ENCODE data around the gene CAPSL. TPM values are rescaled to one million over a fixed set of nuclear protein-coding genes. Genes with fewer than 3 reads are reported as not detected.
"Not testable (repeated sequence)": the region's sequence is repeated elsewhere in the genome, so short reads cannot be mapped to it uniquely, and the experiment has no call there.

Gene CAPSL
- total and polyA plus RNA-seq, 11 donors, result not detected

- no peak overlapping the region for H3K4me3 ChIP-seq
- intact Hi-C loops (cut with DNase I), result no loop called here
- no peaks in the 10 kb centered on the region for H3K9me3 ChIP-seq
- no peaks in the 10 kb centered on the region for H3K27me3 ChIP-seq
- WGBS, 4 donors, result 68 to 81% (median 72%) methylated on average over 7 of the region's 7 CpGs
- TF ChIP-seq, protein P1, sequence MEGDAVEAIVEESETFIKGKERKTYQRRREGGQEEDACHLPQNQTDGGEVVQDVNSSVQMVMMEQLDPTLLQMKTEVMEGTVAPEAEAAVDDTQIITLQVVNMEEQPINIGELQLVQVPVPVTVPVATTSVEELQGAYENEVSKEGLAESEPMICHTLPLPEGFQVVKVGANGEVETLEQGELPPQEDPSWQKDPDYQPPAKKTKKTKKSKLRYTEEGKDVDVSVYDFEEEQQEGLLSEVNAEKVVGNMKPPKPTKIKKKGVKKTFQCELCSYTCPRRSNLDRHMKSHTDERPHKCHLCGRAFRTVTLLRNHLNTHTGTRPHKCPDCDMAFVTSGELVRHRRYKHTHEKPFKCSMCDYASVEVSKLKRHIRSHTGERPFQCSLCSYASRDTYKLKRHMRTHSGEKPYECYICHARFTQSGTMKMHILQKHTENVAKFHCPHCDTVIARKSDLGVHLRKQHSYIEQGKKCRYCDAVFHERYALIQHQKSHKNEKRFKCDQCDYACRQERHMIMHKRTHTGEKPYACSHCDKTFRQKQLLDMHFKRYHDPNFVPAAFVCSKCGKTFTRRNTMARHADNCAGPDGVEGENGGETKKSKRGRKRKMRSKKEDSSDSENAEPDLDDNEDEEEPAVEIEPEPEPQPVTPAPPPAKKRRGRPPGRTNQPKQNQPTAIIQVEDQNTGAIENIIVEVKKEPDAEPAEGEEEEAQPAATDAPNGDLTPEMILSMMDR (IDR thresholded peaks at IDR 0.05), result no peak
- TF ChIP-seq POLR2A (IDR thresholded peaks at IDR 0.05), result no peak
- H3K4me1 ChIP-seq, result no peaks in the 10 kb centered on the region
- no peak for DNase-seq
- no peak overlapping the region for H3K27ac ChIP-seq
- ATAC-seq, result no peak
- H3K36me3 ChIP-seq, result no peaks in the 10 kb centered on the region
These were observed 39.3 kb downstream of the CAPSL start for GRCh38 chr5:35898952-35899660.

DNA sequence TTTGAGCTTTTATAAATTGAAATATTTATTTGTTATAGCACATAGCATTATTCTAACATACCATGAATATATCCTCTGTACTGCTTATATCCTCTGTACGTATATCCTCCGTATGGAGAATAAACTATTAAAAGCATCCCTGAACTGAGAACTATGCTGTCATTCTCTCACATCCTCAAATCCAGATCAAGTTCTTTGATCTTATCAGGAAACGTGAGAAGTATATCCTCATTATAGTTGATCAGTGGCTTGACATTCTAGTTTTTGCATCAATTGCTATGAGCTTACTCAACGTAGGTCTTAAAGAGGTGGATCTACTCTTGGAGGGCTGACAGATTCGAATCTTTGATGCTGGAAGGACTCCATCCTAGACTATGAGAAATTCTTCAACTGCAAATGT is 44.3 kb downstream of the CAPSL start:
- Histone ChIP-seq H3K9me3 (no peaks in the 10 kb centered on the region), H3K27ac (no peak overlapping the region), H3K36me3 (no peaks in the 10 kb centered on the region), H3K27me3 (no peaks in the 10 kb centered on the region), H3K4me3 (no peak overlapping the region), H3K4me1 (no peaks in the 10 kb centered on the region)
- 76 to 83% (median 79%) methylated on average over 5 of the region's 5 CpGs for WGBS, 4 donors
- intact Hi-C loops (cut with DNase I), result no loop called here
- no peak for DNase-seq
- ATAC-seq, result no peak
- TF ChIP-seq, protein P1 (IDR thresholded peaks at IDR 0.05), result no peak
- TF ChIP-seq POLR2A (IDR thresholded peaks at IDR 0.05), result no peak

- H3K27me3 ChIP-seq; H3K9me3 ChIP-seq; DNase-seq; H3K27ac ChIP-seq; intact Hi-C loops (cut with DNase I); H3K4me1 ChIP-seq; H3K36me3 ChIP-seq; H3K4me3 ChIP-seq; ATAC-seq: not testable (repeated sequence)
- 95 to 100% (median 96%) methylated on average over 6 to 23 of the region's 23 CpGs for WGBS, 4 donors
These were observed 45.6 kb downstream of the CAPSL start for GRCh38 chr5:35892799-35893198.

DNA sequence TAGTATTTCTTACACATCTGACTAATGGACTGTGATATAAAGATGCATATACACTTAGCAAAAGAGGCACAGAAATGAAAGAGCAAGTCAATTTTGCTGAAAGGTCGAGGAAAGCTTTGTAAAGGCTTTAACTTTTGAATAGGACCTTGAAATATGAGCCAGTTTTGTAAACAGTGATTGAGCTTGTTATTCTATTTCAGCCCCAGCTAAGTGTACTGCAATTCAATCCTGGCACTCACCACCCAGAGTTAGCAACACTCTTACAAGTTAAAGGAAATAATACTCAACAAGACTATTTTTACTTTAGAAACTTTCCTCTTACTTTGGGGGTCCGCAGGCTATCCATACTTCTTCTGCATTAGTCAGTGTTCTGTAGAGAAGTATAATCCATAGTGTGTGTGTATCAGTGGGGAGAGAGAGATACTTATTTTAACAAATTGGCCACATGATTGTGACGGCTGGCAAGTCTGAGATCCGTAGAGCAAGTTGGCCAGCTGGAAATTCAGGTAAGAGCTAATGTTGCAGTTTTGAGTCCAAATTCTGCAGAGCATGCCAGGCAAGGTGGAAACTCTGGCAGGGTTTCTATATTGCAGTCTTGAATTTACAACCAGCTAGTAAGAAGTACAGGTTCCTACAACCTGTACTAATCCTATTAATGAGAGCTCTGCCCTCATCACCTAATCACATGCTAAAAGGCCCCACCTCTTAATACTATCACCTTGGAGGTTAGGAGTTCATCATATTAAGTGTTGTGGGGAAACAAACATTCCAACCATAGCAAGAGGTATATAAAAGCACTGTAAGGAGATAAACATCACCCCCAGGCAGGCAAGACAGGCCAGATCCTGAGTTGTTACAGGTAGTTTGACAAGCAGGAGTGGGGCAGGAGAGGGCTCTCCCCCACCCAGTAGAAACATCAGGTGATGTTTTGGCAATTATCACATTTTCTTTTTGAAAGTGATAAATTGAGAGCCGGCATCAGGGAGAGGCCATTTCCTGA is 48.1 kb downstream of the CAPSL start:
- no peak for ATAC-seq
- Histone ChIP-seq H3K9me3 (no peaks in the 10 kb centered on the region), H3K27ac (no peak overlapping the region), H3K4me1 (no peaks in the 10 kb centered on the region), H3K27me3 (no peaks in the 10 kb centered on the region), H3K4me3 (no peak overlapping the region), H3K36me3 (no peaks in the 10 kb centered on the region)
- 64 to 69% (median 67%) methylated on average over 5 of the region's 5 CpGs for WGBS, 4 donors
- DNase-seq, result no peak
- intact Hi-C loops (cut with DNase I), result no loop called here
- TF ChIP-seq, protein P1 (IDR thresholded peaks at IDR 0.05), result no peak
- no peak for TF ChIP-seq POLR2A (IDR thresholded peaks at IDR 0.05)
